Measurements from ENCODE around the gene OGDH. TPM values are rescaled to one million over a fixed set of nuclear protein-coding genes. Genes with fewer than 3 reads are reported as not detected.

The OGDH gene
- total and polyA plus RNA-seq, 4 experiments from 2014 or later: 42.2 to 126 (median 88.8) TPM

GRCh38 chr7:44750424-44750823 is 144.0 kb downstream of the OGDH start:
- Histone ChIP-seq H3K36me3 (ENCODE audit: insufficient read depth, low read length) (no peaks in the 10 kb centered on the region), H3K4me1 (ENCODE audit: insufficient read depth, low read length) (peaks cover 63% of the 10 kb centered on the region), H3K9me3 (ENCODE audit: control insufficient read depth in 1 of 2, low read length in 2 of 2) (no peaks in the 10 kb centered on the region), H3K27me3 (ENCODE audit: insufficient read depth, low read length) (no peaks in the 10 kb centered on the region), H3K27ac (ENCODE audit: low read depth, low read length) (peak overlapping the region; percentile 90), H3K4me3 (ENCODE audit: low read length in 2 of 2) (peak overlapping the region in 1 of 2 donors; percentile 25)
- no peak for DNase-seq
- CTCF ChIA-PET (ENCODE audit: partially characterized antibody): interaction anchor here (0.7 to 1.3 kb wide), 3 partner anchors 66 to 119 kb away, joined by 3 read pairs; no protein-coding TSS in a partner anchor
- POLR2A ChIA-PET (ENCODE audit: partially characterized antibody): interaction anchor here (0.6 to 4.1 kb wide), 10 partner anchors 19 to 177 kb away, joined by 3 to 25 read pairs (median 17); partner anchors contain the start of genes DDX56, H2AZ2, OGDH and PPIA
- intact Hi-C loops (cut with micrococcal nuclease): loop anchor here (2.0 kb wide), 1 partner anchor 18 kb away; no protein-coding TSS in a partner anchor
- Mint-ChIP-seq H3K4me1 (peaks cover 41 to 64% (median 49%) of the 10 kb centered on the region in 4 donors), H3K9me3 (no peaks in the 10 kb centered on the region), H3K27me3 (no peaks in the 10 kb centered on the region), H3K4me3 (peak overlapping the region; percentile 80 to 95 (median 86)), H3K36me3 (peaks cover 0 to 22% of the 10 kb centered on the region in 2 donors), H3K27ac (peak overlapping the region; percentile 89 to 98 (median 95))

- peak overlapping the region; percentile 90 for H3K27ac ChIP-seq (ENCODE audit: low read depth, low read length)
- Mint-ChIP-seq H3K36me3 (peaks cover 0 to 22% of the 10 kb centered on the region in 2 donors), H3K27me3 (no peaks in the 10 kb centered on the region), H3K4me1 (peaks cover 41 to 70% (median 49%) of the 10 kb centered on the region in 4 donors), H3K27ac (peak overlapping the region; percentile 89 to 98 (median 95)), H3K9me3 (no peaks in the 10 kb centered on the region), H3K4me3 (peak overlapping the region; percentile 77 to 95 (median 85))
- peaks cover 69% of the 10 kb centered on the region for H3K4me1 ChIP-seq (ENCODE audit: insufficient read depth, low read length)
- H3K36me3 ChIP-seq (ENCODE audit: insufficient read depth, low read length): no peaks in the 10 kb centered on the region
- POLR2A ChIA-PET (ENCODE audit: partially characterized antibody): interaction anchor here (0.6 to 4.1 kb wide), 7 partner anchors 18 to 169 kb away, joined by 3 to 25 read pairs (median 18); partner anchors contain the start of genes H2AZ2, PPIA and TMED4
- CTCF ChIA-PET (ENCODE audit: partially characterized antibody): interaction anchor here (0.7 to 1.3 kb wide), 3 partner anchors 67 to 119 kb away, joined by 3 read pairs; no protein-coding TSS in a partner anchor
- intact Hi-C loops (cut with micrococcal nuclease): loop anchor here (2.0 kb wide), 1 partner anchor 18 kb away; no protein-coding TSS in a partner anchor
- no peaks in the 10 kb centered on the region for H3K27me3 ChIP-seq (ENCODE audit: insufficient read depth, low read length)
- H3K9me3 ChIP-seq (ENCODE audit: control insufficient read depth in 1 of 2, low read length in 2 of 2): no peaks in the 10 kb centered on the region
- H3K4me3 ChIP-seq (ENCODE audit: low read length in 2 of 2): peak overlapping the region in 1 of 2 donors; percentile 25
- DNase-seq: peak; percentile 52 to 92 (median 59)
Observed at GRCh38 chr7:44750921-44751571, 144.6 kb downstream of the OGDH start.

- ChIA-PET POLR2A (ENCODE audit: partially characterized antibody) (interaction anchor here (2.0 kb wide), 1 partner anchor 146 kb away, joined by 6 read pairs; the partner anchor contains the start of gene OGDH), CTCF (ENCODE audit: partially characterized antibody) (no interaction called here)
- intact Hi-C loops (cut with micrococcal nuclease): no loop called here
- H3K27me3 ChIP-seq (ENCODE audit: insufficient read depth, low read length): no peaks in the 10 kb centered on the region
- peaks cover 65% of the 10 kb centered on the region for H3K4me1 ChIP-seq (ENCODE audit: insufficient read depth, low read length)
- H3K4me3 ChIP-seq (ENCODE audit: low read length in 2 of 2): no peak overlapping the region
- H3K9me3 ChIP-seq (ENCODE audit: control insufficient read depth in 1 of 2, low read length in 2 of 2): no peaks in the 10 kb centered on the region
- Mint-ChIP-seq H3K36me3 (peaks cover 0 to 23% of the 10 kb centered on the region in 2 donors), H3K27me3 (no peaks in the 10 kb centered on the region), H3K27ac (peak overlapping the region in 5 of 7 donors; percentile 3 to 98 (median 68)), H3K4me1 (peaks cover 37 to 65% (median 44%) of the 10 kb centered on the region in 4 donors), H3K4me3 (peak overlapping the region in 2 of 8 donors; percentile 31 to 54), H3K9me3 (no peaks in the 10 kb centered on the region)
- DNase-seq: no peak
- peaks cover 12% of the 10 kb centered on the region for H3K36me3 ChIP-seq (ENCODE audit: insufficient read depth, low read length)
- no peak overlapping the region for H3K27ac ChIP-seq (ENCODE audit: low read depth, low read length)
Observed at GRCh38 chr7:44752822-44753221, 146.4 kb downstream of the OGDH start.

DNA sequence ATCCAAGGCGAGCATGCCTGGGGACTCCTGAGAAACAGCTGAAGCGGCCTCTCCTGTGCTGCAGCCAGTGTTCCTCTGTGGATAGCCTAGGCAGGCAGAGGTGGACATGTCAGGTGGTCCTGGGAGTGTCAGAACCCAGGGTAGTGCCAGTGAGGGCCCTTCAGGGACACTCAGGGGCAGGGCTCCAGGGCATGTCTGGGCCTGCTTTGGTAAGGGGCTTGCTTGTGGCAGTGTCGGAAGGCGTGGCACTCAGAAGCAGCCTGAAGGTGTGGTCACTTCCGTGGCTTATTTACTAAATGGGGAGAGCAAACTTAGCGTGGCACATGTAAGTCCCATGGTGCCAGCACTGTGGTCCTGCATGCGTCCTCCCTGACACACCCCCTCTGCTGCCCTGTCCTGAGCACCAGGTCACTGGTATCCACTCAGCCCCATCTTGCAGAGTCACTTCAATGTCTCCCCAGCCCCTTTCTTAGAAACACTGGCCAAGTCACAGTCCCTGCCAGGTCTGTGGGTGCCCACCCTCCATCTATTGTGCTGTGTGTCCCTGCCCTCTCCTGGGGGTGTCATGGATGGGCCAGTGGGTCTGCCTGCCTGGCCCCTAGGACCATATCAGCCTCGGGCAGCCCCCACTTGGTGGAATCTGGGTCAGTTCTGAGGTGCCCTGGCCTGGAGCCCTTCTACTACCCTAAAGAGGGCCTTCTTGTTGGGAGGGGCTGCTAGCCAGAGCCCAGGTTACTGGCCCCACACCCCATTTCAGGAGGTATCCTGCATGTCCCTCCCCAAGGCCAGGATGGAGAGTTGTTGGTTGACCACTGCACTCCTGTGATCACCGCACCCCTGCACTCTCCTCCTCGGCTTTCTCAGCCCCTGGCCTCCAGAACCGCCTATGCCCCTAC is 148.6 kb downstream of the OGDH start:
- CTCF ChIA-PET (ENCODE audit: partially characterized antibody): no interaction called here
- POLR2A ChIA-PET (ENCODE audit: partially characterized antibody): interaction anchor here (0.6 to 2.0 kb wide), 2 partner anchors 15 to 148 kb away, joined by 3 to 6 read pairs; partner anchors contain the start of gene OGDH
- peaks cover 0 to 25% of the 10 kb centered on the region in 2 donors for H3K36me3 Mint-ChIP-seq
- intact Hi-C loops (cut with micrococcal nuclease): no loop called here
- Histone ChIP-seq H3K9me3 (ENCODE audit: control insufficient read depth in 1 of 2, low read length in 2 of 2) (no peaks in the 10 kb centered on the region), H3K4me1 (ENCODE audit: insufficient read depth, low read length) (peaks cover 54% of the 10 kb centered on the region), H3K4me3 (ENCODE audit: low read length in 2 of 2) (no peak overlapping the region), H3K27ac (ENCODE audit: low read depth, low read length) (peak overlapping the region; percentile 23), H3K36me3 (ENCODE audit: insufficient read depth, low read length) (peaks cover 26% of the 10 kb centered on the region), H3K27me3 (ENCODE audit: insufficient read depth, low read length) (no peaks in the 10 kb centered on the region)
- no peak for DNase-seq
- H3K4me3 Mint-ChIP-seq: peak overlapping the region in 3 of 8 donors; percentile 7 to 49 (median 35)
- H3K9me3 Mint-ChIP-seq: no peaks in the 10 kb centered on the region
- peak overlapping the region; percentile 56 to 82 (median 70) for H3K27ac Mint-ChIP-seq
- H3K27me3 Mint-ChIP-seq: no peaks in the 10 kb centered on the region
- H3K4me1 Mint-ChIP-seq: peaks cover 29 to 55% (median 35%) of the 10 kb centered on the region in 4 donors

DNA sequence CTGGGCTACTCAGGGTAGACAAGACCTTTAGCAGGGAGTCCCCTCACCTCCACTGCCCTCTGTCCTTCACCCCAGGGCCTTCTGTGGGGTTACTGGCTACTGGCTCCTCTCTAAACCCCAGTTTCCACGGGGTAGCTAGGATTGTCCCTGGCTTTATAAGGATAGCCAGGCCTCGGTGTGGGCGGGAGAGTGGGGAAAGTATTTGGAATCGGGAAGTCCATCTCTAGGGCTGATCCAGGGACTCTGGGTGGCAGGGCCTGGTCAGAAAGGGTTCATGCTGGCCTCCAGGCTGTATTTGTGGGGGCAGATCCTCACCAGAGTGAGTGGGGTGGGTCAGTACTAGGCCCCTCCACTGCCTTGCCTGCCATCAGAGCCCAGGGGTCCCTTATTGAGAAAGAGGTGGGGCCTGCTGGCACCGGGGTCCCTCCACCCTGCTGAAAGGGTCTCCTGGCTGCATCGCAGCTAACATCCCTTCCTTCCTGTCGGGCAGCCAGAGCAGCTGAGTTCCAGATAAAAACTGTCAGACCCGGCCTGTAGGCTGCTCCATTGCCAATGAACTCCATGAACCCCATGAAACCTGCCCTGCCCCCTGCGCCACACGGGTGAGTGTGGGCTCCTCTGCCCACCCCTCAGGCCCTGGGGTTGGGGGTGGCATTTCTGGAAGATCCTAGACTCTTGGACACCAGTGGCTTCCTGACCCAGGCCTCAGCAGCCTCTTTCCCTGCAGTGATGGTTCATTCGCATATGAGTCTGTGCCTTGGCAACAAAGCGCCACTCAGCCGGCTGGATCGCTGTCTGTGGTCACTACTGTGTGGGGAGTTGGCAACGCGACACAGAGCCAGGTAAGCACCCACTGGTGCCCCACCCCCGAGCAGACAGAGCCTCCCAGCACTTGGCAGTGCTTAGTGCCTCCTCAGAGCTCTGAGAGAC is 149.5 kb downstream of the OGDH start:
- Mint-ChIP-seq H3K27ac (peak overlapping the region in 2 of 7 donors; percentile 68 to 70), H3K27me3 (no peaks in the 10 kb centered on the region), H3K9me3 (no peaks in the 10 kb centered on the region), H3K4me3 (no peak overlapping the region), H3K36me3 (peaks cover 5 to 26% of the 10 kb centered on the region in 2 donors), H3K4me1 (peaks cover 20 to 46% (median 26%) of the 10 kb centered on the region in 4 donors)
- POLR2A ChIA-PET (ENCODE audit: partially characterized antibody): interaction anchor here (1.0 kb wide), 1 partner anchor 8 kb away, joined by 3 read pairs; no protein-coding TSS in a partner anchor
- intact Hi-C loops (cut with micrococcal nuclease): no loop called here
- Histone ChIP-seq H3K36me3 (ENCODE audit: insufficient read depth, low read length) (peaks cover 36% of the 10 kb centered on the region), H3K27me3 (ENCODE audit: insufficient read depth, low read length) (no peaks in the 10 kb centered on the region), H3K9me3 (ENCODE audit: control insufficient read depth in 1 of 2, low read length in 2 of 2) (no peaks in the 10 kb centered on the region), H3K4me1 (ENCODE audit: insufficient read depth, low read length) (peaks cover 45% of the 10 kb centered on the region), H3K4me3 (ENCODE audit: low read length in 2 of 2) (no peak overlapping the region), H3K27ac (ENCODE audit: low read depth, low read length) (peak overlapping the region; percentile 23)
- no peak for DNase-seq
- CTCF ChIA-PET (ENCODE audit: partially characterized antibody): no interaction called here

- Mint-ChIP-seq H3K27ac (no peak overlapping the region), H3K27me3 (no peaks in the 10 kb centered on the region), H3K36me3 (peaks cover 5 to 26% of the 10 kb centered on the region in 2 donors), H3K9me3 (no peaks in the 10 kb centered on the region), H3K4me1 (peaks cover 15 to 38% (median 20%) of the 10 kb centered on the region in 4 donors), H3K4me3 (no peak overlapping the region)
- H3K27ac ChIP-seq (ENCODE audit: low read depth, low read length): no peak overlapping the region
- H3K27me3 ChIP-seq (ENCODE audit: insufficient read depth, low read length): no peaks in the 10 kb centered on the region
- CTCF ChIA-PET (ENCODE audit: partially characterized antibody): no interaction called here
- H3K4me1 ChIP-seq (ENCODE audit: insufficient read depth, low read length): peaks cover 35% of the 10 kb centered on the region
- POLR2A ChIA-PET (ENCODE audit: partially characterized antibody): interaction anchor here (1.0 kb wide), 1 partner anchor 9 kb away, joined by 3 read pairs; no protein-coding TSS in a partner anchor
- peaks cover 43% of the 10 kb centered on the region for H3K36me3 ChIP-seq (ENCODE audit: insufficient read depth, low read length)
- no peak for DNase-seq
- no peak overlapping the region for H3K4me3 ChIP-seq (ENCODE audit: low read length in 2 of 2)
- H3K9me3 ChIP-seq (ENCODE audit: control insufficient read depth in 1 of 2, low read length in 2 of 2): no peaks in the 10 kb centered on the region
- intact Hi-C loops (cut with micrococcal nuclease): no loop called here
Observed at GRCh38 chr7:44756904-44757303, 150.5 kb downstream of the OGDH start.
